Fibroblast of lung (primary cell): ENCODE results near the gene CD151. TPM values are rescaled to one million over a fixed set of nuclear protein-coding genes. Genes with fewer than 3 reads are reported as not detected.
A peak's percentile ranks its signal among the peaks of the same experiment; 100 is the strongest.

ENCODE experiments used
- DNase-seq, 2 donors: peaks; one replicate each; pipeline versions ENCODE4 v3.0.0 to v3.0.0-alpha.2; 2010; ENCODE audit warnings: low read depth in 2 of 2
- H2AFZ ChIP-seq: 2 replicates; pipeline ENCODE4 v1.5.1; 2012; ENCODE audit warnings: low read length, control low read depth, inconsistent platforms
- H3K27ac ChIP-seq: 2 replicates; pipeline ENCODE4 v1.5.1; 2011; ENCODE audit warnings: low read length, control low read depth; ENCODE audit not compliant: insufficient read depth
- H3K27me3 ChIP-seq: 2 replicates; pipeline ENCODE4 v1.5.1; 2011; ENCODE audit warnings: mild to moderate bottlenecking, low read length; ENCODE audit not compliant: control insufficient read depth, insufficient read depth
- H3K36me3 ChIP-seq: 2 replicates; pipeline ENCODE4 v1.5.1; 2011; ENCODE audit warnings: low read length; ENCODE audit not compliant: control insufficient read depth, insufficient read depth
- H3K4me1 ChIP-seq: 2 replicates; pipeline ENCODE4 v1.5.1; 2011; ENCODE audit warnings: low read length; ENCODE audit not compliant: control insufficient read depth, insufficient read depth; ENCODE audit errors: extremely low read depth
- H3K4me2 ChIP-seq: 2 replicates; pipeline ENCODE4 v1.5.1; 2011; ENCODE audit warnings: low read length, control low read depth; ENCODE audit not compliant: insufficient read depth; ENCODE audit errors: extremely low read depth
- H3K4me3 ChIP-seq, 4 experiments: fragments of 200-600 bp in 1 of 4; sonication (generic) in 1 of 4; replicated peaks in 1 of 4; 2 replicates each; pipeline ENCODE4 v1.5.1; 2011 to 2016; ENCODE audit warnings: low read length in 4 of 4, low read depth in 3 of 4, mild to moderate bottlenecking in 3 of 4, control low read depth in 2 of 4, inconsistent platforms in 1 of 4, mixed read lengths in 1 of 4; ENCODE audit not compliant: insufficient read depth in 1 of 4; ENCODE audit errors: control extremely low read depth in 1 of 4
- H3K79me2 ChIP-seq: 2 replicates; pipeline ENCODE4 v1.5.1; 2012; ENCODE audit warnings: mild to moderate bottlenecking, low read length, inconsistent platforms; ENCODE audit not compliant: control insufficient read depth, insufficient read depth
- H3K9ac ChIP-seq: 2 replicates; pipeline ENCODE4 v1.5.1; 2011; ENCODE audit warnings: mild to moderate bottlenecking, low read length, control low read depth; ENCODE audit not compliant: insufficient read depth
- H3K9me3 ChIP-seq: 2 replicates; pipeline ENCODE4 v1.5.1; 2012; ENCODE audit warnings: low read depth, low read length; ENCODE audit not compliant: control insufficient read depth, insufficient read depth
- H4K20me1 ChIP-seq: 2 replicates; pipeline ENCODE4 v1.5.1; 2011; ENCODE audit warnings: low read length; ENCODE audit not compliant: control insufficient read depth, insufficient read depth; ENCODE audit errors: extremely low read depth
- EZH2 ChIP-seq: IDR thresholded peaks from 2 replicates; pipeline ENCODE4 v1.5.1; 2012; ENCODE audit warnings: low read length, control low read depth, mild to moderate bottlenecking; ENCODE audit errors: missing control alignments
- polyA plus RNA-seq, 2 donors: library from polyadenylated mRNA; depleted of rRNA in 1 of 2; stranded (reverse) in 1 of 2; unstranded in 1 of 2; fragments of >200 nt; gene quantifications; 2 replicates each; pipeline ENCODE4 v1.2.1, GENCODE V29; 2011 to 2012; ENCODE audit warnings: missing spikeins in 1 of 2
- total RNA-seq: library from RNA; depleted of rRNA; stranded (reverse); fragments of >200 nt; gene quantifications from 2 replicates; pipeline ENCODE4 v1.2.1, GENCODE V29; 2014
- TF ChIP-seq, protein P1 (sequence below), 2 donors: IDR thresholded peaks in 1 of 2; conservative IDR thresholded peaks in 1 of 2; 1 replicate in 1 of 2; 2 replicates in 1 of 2; pipeline ENCODE4 v1.5.1; 2011 to 2012; ENCODE audit warnings: low read length in 2 of 2, control low read depth in 1 of 2, inconsistent platforms in 1 of 2, low read depth in 1 of 2, mild to moderate bottlenecking in 1 of 2

The CD151 gene
- total and polyA plus RNA-seq, 2 donors (not counting 1 experiment from before 2014, with no cell fraction given), result 547 to 711 TPM

DNA sequence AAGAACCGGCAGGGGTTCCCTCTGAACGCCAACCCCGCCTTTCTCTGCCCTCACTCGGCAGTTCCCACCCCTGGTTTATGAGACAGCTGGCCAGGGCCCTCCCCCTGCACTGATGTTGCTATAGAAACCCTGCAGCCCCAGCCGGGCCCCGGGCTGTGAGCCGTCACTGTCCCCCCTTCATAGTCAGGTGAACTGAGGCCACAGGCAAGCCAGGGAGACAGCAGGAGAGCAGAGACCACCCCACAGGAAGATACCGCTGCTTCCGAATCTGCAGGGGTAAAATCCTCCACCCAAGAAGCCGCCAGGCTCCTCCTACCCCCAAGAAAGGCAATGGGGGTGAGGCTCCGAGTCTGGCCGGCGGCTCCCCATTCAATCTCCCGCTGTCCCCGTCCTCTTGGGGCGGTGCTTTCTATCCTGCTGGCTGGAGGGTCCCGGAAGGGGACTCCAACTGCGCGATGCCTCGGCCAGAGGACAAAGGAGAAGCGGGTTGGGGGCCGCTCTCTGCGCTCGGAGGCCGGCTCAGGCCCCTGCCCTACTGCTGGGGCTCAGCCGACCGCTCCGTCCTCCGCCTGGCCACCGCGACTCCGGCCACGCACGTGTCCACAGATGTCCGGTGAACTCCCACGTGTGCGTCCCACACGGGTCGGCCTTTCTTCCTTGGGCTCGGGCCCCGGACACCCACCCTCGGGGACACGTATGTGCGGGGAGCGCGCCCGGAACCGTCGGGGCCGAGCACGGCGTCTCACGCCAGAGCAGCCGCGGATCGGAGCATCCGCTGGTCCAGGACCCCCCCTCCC, 35.3 kb upstream of the CD151 start:
- DNase-seq, result peak; percentile 78 to 85
- H3K36me3 ChIP-seq, result peaks cover 27% of the 10 kb centered on the region
- H3K4me3 ChIP-seq, result peak overlapping the region; percentile 62 to 87 (median 74)
- H4K20me1 ChIP-seq, result no peaks in the 10 kb centered on the region
- H3K27me3 ChIP-seq, result no peaks in the 10 kb centered on the region
- peak overlapping the region; percentile 78 for H3K9ac ChIP-seq
- peak overlapping the region; percentile 100 for H3K4me2 ChIP-seq
- peak overlapping the region; percentile 88 for H3K27ac ChIP-seq
- no peaks in the 10 kb centered on the region for H3K9me3 ChIP-seq
- TF ChIP-seq EZH2, result no peak
- TF ChIP-seq, protein P1, sequence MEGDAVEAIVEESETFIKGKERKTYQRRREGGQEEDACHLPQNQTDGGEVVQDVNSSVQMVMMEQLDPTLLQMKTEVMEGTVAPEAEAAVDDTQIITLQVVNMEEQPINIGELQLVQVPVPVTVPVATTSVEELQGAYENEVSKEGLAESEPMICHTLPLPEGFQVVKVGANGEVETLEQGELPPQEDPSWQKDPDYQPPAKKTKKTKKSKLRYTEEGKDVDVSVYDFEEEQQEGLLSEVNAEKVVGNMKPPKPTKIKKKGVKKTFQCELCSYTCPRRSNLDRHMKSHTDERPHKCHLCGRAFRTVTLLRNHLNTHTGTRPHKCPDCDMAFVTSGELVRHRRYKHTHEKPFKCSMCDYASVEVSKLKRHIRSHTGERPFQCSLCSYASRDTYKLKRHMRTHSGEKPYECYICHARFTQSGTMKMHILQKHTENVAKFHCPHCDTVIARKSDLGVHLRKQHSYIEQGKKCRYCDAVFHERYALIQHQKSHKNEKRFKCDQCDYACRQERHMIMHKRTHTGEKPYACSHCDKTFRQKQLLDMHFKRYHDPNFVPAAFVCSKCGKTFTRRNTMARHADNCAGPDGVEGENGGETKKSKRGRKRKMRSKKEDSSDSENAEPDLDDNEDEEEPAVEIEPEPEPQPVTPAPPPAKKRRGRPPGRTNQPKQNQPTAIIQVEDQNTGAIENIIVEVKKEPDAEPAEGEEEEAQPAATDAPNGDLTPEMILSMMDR (conservative IDR thresholded peaks at IDR 0.05 in 1 of 2, IDR thresholded peaks at IDR 0.05 in 1 of 2; ENCODE audit: low read depth in 1 of 2, low read length in 2 of 2), result no peak
- H2AFZ ChIP-seq, result peak overlapping the region; percentile 3
- peaks cover 7% of the 10 kb centered on the region for H3K4me1 ChIP-seq
- H3K79me2 ChIP-seq, result peaks cover 17% of the 10 kb centered on the region

DNA sequence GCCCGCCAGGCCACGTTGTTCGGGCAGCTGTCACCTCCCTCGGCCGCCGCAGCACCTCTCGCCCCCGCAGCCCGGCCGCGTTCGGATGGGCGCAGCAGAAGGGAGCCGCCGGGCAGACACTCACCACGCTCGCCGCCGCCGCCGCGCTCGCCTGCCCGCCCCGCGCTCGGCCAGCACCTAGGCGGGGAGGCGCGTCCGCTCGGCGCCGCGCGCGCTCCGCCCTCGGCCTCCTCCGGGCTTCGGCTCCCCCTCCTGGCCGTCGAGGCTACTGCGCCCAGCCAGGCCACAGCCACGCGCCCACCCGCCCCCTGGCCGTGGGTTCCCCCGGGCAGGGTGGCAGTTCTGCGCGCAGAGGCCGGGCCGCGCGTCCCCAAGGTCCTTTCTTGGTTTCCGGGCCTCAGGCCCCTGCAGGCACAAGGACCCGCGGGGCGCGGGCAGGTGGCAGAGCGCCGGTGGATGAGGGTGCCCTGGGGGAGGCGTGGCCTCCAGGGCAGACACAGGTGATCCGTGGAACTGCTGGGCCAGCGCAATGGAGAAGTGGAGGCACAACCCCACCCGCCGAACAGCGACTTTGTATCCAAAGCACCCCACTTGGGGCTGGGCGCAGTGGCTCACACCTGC, 34.5 kb upstream of the CD151 start, which contains the start of gene SLC25A22:
Gene SLC25A22 (minus strand): TSS at position 189 of the 621 bp plus-strand sequence. CDS start 3,275 bp downstream, outside the sequence.
- DNase-seq, result peak; percentile 63 to 68
- Histone ChIP-seq H3K9ac (peak within 1 kb of the TSS; percentile 78), H4K20me1 (no peaks in the 10 kb centered on the region), H3K9me3 (no peaks in the 10 kb centered on the region), H3K4me2 (peak within 1 kb of the TSS; percentile 100), H3K27me3 (no peaks in the 10 kb centered on the region), H3K27ac (peak within 1 kb of the TSS; percentile 88), H3K79me2 (peaks cover 17% of the 10 kb centered on the region), H2AFZ (peak within 1 kb of the TSS; percentile 17), H3K4me3 (peak within 1 kb of the TSS; percentile 62 to 87 (median 74)), H3K4me1 (peaks cover 7% of the 10 kb centered on the region), H3K36me3 (peaks cover 27% of the 10 kb centered on the region)
- TF ChIP-seq, protein P1 (conservative IDR thresholded peaks at IDR 0.05 in 1 of 2, IDR thresholded peaks at IDR 0.05 in 1 of 2; ENCODE audit: low read depth in 1 of 2, low read length in 2 of 2), result peak; percentile 38 to 56
- no peak for TF ChIP-seq EZH2

DNA sequence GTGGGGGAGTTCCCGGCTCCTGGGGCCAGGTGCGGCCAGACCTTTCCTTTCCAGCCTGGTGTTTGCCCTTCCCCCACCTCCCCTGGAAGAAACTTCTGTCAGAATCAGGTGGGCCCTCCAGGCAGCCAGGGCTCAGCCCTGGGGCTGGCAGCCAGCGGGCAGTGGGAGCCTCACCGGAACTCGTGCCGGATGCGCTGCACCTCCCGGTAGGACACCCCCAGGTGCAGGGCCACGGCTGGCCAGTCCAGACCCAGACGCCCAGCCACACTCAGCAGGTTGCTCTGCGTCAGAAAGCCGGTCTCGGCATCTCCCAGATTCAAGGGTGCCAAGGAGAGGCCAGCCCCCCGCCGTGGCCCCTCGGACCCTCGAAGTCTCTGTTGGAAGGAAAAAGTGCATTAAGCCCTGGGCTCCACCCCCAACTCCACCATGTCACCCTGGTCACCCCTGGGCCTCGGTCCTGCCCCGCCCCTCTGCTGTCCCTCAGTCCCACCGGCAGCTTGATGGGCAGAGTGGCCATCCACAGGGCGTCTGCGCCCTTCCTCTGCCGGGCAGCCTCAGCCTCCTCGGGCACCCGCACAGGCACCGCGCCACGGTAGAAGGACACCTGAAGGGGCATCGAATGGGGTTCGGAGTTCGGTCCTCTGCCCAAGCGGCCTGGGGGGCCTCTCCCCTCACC, 33.0 kb upstream of the CD151 start:
- Histone ChIP-seq H4K20me1 (no peaks in the 10 kb centered on the region), H3K36me3 (peaks cover 20% of the 10 kb centered on the region), H3K9ac (no peak overlapping the region), H3K79me2 (peaks cover 13% of the 10 kb centered on the region), H3K4me2 (no peak overlapping the region), H3K4me1 (peaks cover 17% of the 10 kb centered on the region), H3K4me3 (no peak overlapping the region), H3K27me3 (no peaks in the 10 kb centered on the region), H3K9me3 (no peaks in the 10 kb centered on the region), H2AFZ (no peak overlapping the region), H3K27ac (no peak overlapping the region)
- no peak for DNase-seq
- TF ChIP-seq EZH2, result no peak
- TF ChIP-seq, protein P1 (conservative IDR thresholded peaks at IDR 0.05 in 1 of 2, IDR thresholded peaks at IDR 0.05 in 1 of 2; ENCODE audit: low read depth in 1 of 2, low read length in 2 of 2), result no peak
